ENCODE data around the gene NPC1. TPM values are rescaled to one million over a fixed set of nuclear protein-coding genes. Genes with fewer than 3 reads are reported as not detected.
A peak's percentile ranks its signal among the peaks of the same experiment; 100 is the strongest.

NPC1 gene
- total RNA-seq (2012; rRNA removed): 38.0 and 72.2 TPM in 2 replicates

DNA sequence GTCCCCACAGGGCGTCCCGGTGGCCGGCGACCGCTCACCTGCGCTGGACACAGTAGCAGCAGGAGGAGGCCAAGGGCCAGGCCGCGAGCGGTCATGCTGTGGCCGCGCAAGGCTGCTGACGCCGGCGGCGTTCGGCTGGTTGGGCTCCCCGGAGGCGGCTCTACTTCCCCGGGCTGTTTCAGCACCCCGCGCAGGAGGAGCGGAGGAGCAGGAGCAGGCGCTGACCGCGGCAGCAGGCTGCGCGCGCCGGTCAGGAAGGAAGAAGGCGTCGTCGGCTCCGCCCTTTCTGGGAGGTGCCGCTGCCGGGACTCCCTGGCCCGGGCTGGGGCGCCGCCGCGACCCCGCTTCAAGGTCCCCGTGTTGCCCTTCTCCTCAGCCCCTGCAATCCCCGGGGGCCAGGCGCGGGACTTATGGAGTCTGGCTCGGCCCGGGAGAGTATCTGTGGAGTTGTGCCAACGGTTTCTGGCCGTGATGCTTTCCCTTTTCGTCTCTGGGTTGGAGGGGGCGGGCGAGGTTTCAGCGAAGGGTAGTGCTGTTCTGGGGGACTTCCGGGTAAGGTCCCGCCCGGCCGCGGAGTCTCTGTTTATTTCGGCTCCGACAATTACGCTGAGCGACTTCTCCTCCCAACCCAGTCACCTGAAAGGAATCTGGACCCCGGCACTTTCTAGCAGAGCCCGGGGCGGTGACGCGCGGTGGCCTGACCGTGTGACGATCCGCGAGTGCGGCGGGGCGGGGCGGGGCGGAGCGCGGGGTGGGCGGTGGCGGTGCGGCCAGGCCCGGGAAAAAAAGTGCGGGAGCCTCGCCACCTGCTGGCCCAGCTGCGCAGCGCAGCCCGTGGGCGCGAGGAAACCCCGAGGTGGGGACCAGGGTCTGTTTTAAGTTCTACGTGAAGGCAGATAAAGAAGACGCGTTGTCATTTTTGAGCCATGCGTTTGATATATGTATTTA, at the start of gene NPC1:
Gene NPC1 (minus strand): TSS at position 258 of the 948 bp plus-strand sequence. CDS start 163 bp downstream, at position 95.
- H3K36me3 ChIP-seq (ENCODE audit: insufficient read depth, low read length): no peaks in the 10 kb centered on the region
- peak within 1 kb of the TSS; percentile 97 for H3K4me2 ChIP-seq (ENCODE audit: low read length)
- H3K27me3 ChIP-seq (ENCODE audit: control insufficient read depth, insufficient read depth, low read length): no peaks in the 10 kb centered on the region
- H3K4me3 ChIP-seq (ENCODE audit: low read length): peak within 1 kb of the TSS; percentile 94
- peaks cover 38% of the 10 kb centered on the region for H3K4me1 ChIP-seq (ENCODE audit: control insufficient read depth, insufficient read depth, low read length)
- peak within 1 kb of the TSS; percentile 99 for H3K9ac ChIP-seq (ENCODE audit: low read depth, low read length)
- no peaks in the 10 kb centered on the region for H3K9me3 ChIP-seq (replicated peaks; ENCODE audit: low read length)

DNA sequence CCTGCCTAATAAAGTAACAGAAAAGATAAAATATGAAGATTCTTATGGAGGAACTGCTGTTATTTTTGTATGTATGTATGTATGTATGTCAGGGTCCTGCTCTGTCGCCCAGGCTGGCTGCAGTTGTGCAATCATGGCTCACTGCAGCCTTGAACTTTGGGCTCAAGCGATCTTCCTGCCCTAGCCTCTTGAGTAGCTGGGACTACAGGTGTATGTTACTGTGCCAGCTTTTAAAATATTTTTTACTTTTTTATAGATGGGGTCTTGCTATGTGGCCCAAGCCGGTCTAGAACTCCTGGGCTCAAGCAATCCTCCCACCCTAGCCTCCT, 49.7 kb upstream of the NPC1 start:
- Histone ChIP-seq H3K9me3 (replicated peaks; ENCODE audit: low read length) (no peaks in the 10 kb centered on the region), H3K4me2 (ENCODE audit: low read length) (no peak overlapping the region), H3K27me3 (ENCODE audit: control insufficient read depth, insufficient read depth, low read length) (peaks cover 6% of the 10 kb centered on the region), H3K4me1 (ENCODE audit: control insufficient read depth, insufficient read depth, low read length) (peaks cover 11% of the 10 kb centered on the region), H3K4me3 (ENCODE audit: low read length) (no peak overlapping the region), H3K9ac (ENCODE audit: low read depth, low read length) (no peak overlapping the region), H3K36me3 (ENCODE audit: insufficient read depth, low read length) (no peaks in the 10 kb centered on the region)

DNA sequence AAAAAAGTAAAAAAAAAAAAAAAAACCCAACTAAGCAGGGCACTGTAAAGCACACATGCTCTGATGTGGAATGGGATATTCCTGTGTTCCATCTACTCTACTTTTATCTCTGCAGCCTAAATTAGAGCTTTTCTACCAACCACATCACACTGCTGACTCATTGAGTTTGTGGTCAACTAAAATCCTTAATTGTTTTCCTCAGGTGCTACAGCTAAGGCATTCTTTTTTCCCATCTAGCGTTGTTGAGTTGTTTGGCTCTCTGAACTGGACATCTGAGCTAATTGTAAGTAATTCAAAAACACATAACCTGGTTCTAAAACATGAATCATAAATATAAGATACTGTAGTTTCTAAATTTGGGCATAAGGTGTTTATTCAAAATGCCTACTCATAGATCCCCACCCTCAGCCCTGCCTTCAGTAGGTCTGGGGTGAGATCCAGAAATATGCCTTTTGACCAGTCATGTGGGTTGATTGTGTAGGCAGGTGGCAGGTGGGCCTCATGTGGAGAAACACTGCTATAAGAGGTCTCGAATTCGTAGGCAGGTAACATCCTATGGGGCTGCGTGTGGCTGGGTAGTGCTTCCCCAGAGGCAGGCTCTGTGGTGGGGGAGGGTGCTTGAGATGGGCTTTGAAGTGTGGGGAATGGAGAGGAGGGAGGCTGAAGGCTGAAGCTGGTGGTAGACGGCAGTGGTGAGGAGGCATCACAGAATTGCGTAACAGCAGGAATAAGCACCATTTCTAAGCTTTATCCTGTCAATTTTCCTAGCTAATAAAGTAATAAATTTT, 49.2 kb upstream of the NPC1 start:
- H3K4me1 ChIP-seq (ENCODE audit: control insufficient read depth, insufficient read depth, low read length): peaks cover 11% of the 10 kb centered on the region
- H3K27me3 ChIP-seq (ENCODE audit: control insufficient read depth, insufficient read depth, low read length): peaks cover 6% of the 10 kb centered on the region
- no peak overlapping the region for H3K4me2 ChIP-seq (ENCODE audit: low read length)

DNA sequence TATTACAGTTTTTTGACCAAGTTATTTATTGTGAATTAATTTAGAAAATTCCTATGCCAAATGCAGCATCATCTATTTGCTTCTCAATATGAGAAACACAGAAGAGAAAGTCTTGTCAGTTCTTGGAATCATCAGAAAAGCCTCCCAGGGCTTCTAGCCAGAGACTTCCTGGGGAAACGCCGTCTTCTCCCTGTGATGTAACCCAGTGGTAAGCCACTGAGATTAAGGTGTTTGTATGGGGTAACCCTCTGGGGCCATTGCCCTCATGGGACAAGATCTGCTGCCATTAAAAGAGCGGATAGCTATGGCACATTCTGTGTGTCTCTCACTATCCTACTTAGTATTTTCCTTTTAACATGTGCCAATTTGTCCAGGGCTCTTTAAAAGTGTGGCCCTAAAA, 48.4 kb upstream of the NPC1 start:
- H3K9ac ChIP-seq (ENCODE audit: low read depth, low read length): no peak overlapping the region
- H3K4me2 ChIP-seq (ENCODE audit: low read length): no peak overlapping the region
- H3K4me3 ChIP-seq (ENCODE audit: low read length): no peak overlapping the region
- H3K4me1 ChIP-seq (ENCODE audit: control insufficient read depth, insufficient read depth, low read length): peaks cover 11% of the 10 kb centered on the region
- no peaks in the 10 kb centered on the region for H3K9me3 ChIP-seq (replicated peaks; ENCODE audit: low read length)
- H3K27me3 ChIP-seq (ENCODE audit: control insufficient read depth, insufficient read depth, low read length): peaks cover 6% of the 10 kb centered on the region
- no peaks in the 10 kb centered on the region for H3K36me3 ChIP-seq (ENCODE audit: insufficient read depth, low read length)

More for the DNA sequence above, 49.2 kb upstream of the NPC1 start:
- Histone ChIP-seq H3K4me3 (ENCODE audit: low read length) (no peak overlapping the region), H3K9ac (ENCODE audit: low read depth, low read length) (no peak overlapping the region), H3K36me3 (ENCODE audit: insufficient read depth, low read length) (no peaks in the 10 kb centered on the region), H3K9me3 (replicated peaks; ENCODE audit: low read length) (no peaks in the 10 kb centered on the region)

DNA sequence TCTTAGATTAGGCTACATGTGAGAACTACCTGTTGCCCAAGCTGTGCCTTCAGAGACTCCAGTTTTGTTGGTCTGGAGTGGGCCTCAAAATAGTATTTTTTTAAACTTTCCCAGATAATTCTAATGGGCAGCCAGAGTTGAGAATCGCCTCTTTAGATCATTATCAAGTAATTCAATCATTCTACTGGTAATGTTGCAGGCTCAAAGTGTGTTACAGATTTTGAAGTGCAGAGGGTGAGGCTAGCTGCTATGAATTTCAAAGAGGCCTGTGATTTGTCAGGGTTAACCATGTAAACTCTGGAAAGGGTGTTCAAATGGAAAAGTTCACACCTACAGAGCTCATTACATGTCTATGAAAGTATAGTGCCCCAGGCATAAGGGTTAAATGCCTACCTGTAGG, 46.3 kb upstream of the NPC1 start:
- peaks cover 6% of the 10 kb centered on the region for H3K27me3 ChIP-seq (ENCODE audit: control insufficient read depth, insufficient read depth, low read length)
- H3K4me1 ChIP-seq (ENCODE audit: control insufficient read depth, insufficient read depth, low read length): peaks cover 16% of the 10 kb centered on the region
- no peak overlapping the region for H3K4me3 ChIP-seq (ENCODE audit: low read length)
- H3K4me2 ChIP-seq (ENCODE audit: low read length): no peak overlapping the region
- H3K9me3 ChIP-seq (replicated peaks; ENCODE audit: low read length): no peaks in the 10 kb centered on the region
- H3K36me3 ChIP-seq (ENCODE audit: insufficient read depth, low read length): no peaks in the 10 kb centered on the region
- H3K9ac ChIP-seq (ENCODE audit: low read depth, low read length): no peak overlapping the region

DNA sequence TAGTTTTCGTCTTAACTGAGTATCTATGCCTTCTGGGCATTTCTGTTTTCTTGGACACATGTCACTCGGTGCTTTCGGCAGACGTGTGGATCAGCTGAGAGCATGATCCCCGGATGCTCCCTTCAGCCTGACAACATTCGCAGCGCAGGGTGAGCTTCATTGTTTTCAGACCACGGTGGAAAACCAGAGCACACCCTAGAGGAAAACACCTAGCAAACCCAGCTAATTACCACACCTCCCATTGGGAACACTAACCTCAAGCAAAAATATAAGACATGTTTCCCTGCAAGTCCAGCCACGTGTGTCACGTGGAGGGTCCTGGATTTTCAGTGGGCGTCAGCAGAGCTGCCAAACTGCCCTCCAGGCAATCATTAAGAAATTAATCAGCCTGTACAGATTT, 45.4 kb upstream of the NPC1 start:
- H3K4me3 ChIP-seq (ENCODE audit: low read length): no peak overlapping the region
- H3K9me3 ChIP-seq (replicated peaks; ENCODE audit: low read length): no peaks in the 10 kb centered on the region
- H3K27me3 ChIP-seq (ENCODE audit: control insufficient read depth, insufficient read depth, low read length): peaks cover 6% of the 10 kb centered on the region
- peaks cover 23% of the 10 kb centered on the region for H3K4me1 ChIP-seq (ENCODE audit: control insufficient read depth, insufficient read depth, low read length)
- no peak overlapping the region for H3K9ac ChIP-seq (ENCODE audit: low read depth, low read length)
- peak overlapping the region; percentile 38 for H3K4me2 ChIP-seq (ENCODE audit: low read length)
- H3K36me3 ChIP-seq (ENCODE audit: insufficient read depth, low read length): no peaks in the 10 kb centered on the region

DNA sequence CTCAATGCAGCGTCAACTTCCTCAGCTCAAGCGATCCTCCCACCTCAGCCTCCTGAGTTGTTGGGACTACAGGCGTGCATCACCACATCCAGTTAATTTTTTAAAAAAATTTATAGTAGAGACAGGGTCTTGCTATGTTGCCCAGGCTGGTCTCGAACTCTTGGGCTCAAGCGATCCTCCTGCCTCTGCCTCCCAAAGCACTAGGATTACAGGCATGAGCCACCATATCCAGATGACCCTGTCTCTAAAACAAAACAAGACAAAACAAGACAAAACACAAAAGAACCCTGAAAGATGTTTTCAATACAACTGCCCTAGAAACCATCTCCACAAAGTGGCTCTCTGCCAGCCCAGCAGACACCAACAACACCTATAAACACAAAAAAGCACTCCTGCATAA, 45.0 kb upstream of the NPC1 start:
- peak overlapping the region; percentile 38 for H3K4me2 ChIP-seq (ENCODE audit: low read length)
- H3K4me3 ChIP-seq (ENCODE audit: low read length): no peak overlapping the region
- no peaks in the 10 kb centered on the region for H3K36me3 ChIP-seq (ENCODE audit: insufficient read depth, low read length)
- peaks cover 6% of the 10 kb centered on the region for H3K27me3 ChIP-seq (ENCODE audit: control insufficient read depth, insufficient read depth, low read length)
- H3K9me3 ChIP-seq (replicated peaks; ENCODE audit: low read length): no peaks in the 10 kb centered on the region
- H3K9ac ChIP-seq (ENCODE audit: low read depth, low read length): no peak overlapping the region
- peaks cover 26% of the 10 kb centered on the region for H3K4me1 ChIP-seq (ENCODE audit: control insufficient read depth, insufficient read depth, low read length)

DNA sequence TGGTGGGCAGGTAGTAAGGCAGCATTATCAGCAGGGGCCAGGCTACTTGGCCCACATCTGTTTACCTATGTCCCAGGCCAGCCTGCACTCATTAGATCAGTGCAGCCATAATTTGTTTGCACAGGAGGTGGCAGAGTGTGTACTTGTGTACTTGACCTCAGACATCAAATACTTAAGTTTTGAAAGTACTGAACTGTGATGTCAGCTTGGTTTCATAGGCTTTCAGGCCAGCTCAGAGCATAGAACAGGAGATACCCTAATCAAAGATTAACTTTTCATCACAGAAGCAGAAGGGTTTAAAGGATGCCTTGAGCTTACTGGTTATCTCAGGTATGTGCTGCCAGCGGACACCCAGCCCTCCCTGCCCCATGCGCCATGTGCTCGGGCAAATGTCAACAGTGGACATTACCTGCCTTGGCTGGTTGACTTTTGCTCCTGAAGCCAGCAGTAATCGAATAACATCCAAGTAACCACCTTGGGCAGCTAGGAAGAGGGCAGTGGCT, 43.2 kb upstream of the NPC1 start:
- no peak overlapping the region for H3K9ac ChIP-seq (ENCODE audit: low read depth, low read length)
- no peak overlapping the region for H3K4me3 ChIP-seq (ENCODE audit: low read length)
- peaks cover 36% of the 10 kb centered on the region for H3K4me1 ChIP-seq (ENCODE audit: control insufficient read depth, insufficient read depth, low read length)
- H3K4me2 ChIP-seq (ENCODE audit: low read length): no peak overlapping the region
- no peaks in the 10 kb centered on the region for H3K36me3 ChIP-seq (ENCODE audit: insufficient read depth, low read length)
- H3K9me3 ChIP-seq (replicated peaks; ENCODE audit: low read length): no peaks in the 10 kb centered on the region
- peaks cover 6% of the 10 kb centered on the region for H3K27me3 ChIP-seq (ENCODE audit: control insufficient read depth, insufficient read depth, low read length)

DNA sequence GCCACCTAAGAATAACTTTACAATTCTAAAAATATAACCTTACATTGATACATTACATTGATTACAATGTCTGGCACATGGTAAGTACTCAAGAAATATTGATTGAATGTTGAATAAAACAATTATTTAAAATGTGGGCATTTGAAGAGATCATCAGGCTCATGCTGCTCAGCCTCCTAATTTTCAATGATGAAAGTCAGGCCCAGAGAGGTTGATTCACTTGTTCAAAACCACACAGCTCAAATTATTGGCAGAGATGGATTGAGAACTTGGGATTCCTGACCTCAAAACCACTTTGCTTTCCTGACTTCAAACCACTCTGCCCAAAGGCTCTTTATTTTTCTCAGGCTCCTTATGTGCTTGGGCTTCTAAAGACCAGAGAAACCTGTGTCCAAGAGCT, 41.7 kb upstream of the NPC1 start:
- Histone ChIP-seq H3K4me2 (ENCODE audit: low read length) (peak overlapping the region; percentile 61), H3K9me3 (replicated peaks; ENCODE audit: low read length) (no peaks in the 10 kb centered on the region), H3K27me3 (ENCODE audit: control insufficient read depth, insufficient read depth, low read length) (peaks cover 6% of the 10 kb centered on the region), H3K36me3 (ENCODE audit: insufficient read depth, low read length) (no peaks in the 10 kb centered on the region), H3K9ac (ENCODE audit: low read depth, low read length) (peak overlapping the region; percentile 4), H3K4me3 (ENCODE audit: low read length) (no peak overlapping the region), H3K4me1 (ENCODE audit: control insufficient read depth, insufficient read depth, low read length) (peaks cover 36% of the 10 kb centered on the region)

DNA sequence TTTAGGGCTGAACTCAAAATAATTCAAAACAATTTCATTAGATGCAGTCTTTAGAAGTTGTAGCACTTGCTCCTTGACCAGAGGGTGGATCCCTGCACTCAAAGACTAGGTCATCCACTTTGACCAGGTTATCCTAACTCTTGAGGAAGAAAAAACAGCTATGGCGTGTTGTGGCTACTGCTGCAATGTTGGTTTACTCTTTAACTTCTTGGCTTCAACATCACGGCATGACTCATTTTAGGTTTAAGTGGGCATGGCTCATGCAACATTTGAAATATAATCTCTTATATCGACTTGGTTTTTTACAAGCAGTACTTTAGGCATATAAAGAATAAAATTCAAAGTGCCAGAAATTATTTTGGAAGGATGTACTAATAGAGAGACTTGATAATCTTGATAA, 41.0 kb upstream of the NPC1 start:
- Histone ChIP-seq H3K4me3 (ENCODE audit: low read length) (no peak overlapping the region), H3K27me3 (ENCODE audit: control insufficient read depth, insufficient read depth, low read length) (peaks cover 6% of the 10 kb centered on the region), H3K4me2 (ENCODE audit: low read length) (peak overlapping the region; percentile 63), H3K4me1 (ENCODE audit: control insufficient read depth, insufficient read depth, low read length) (peaks cover 36% of the 10 kb centered on the region), H3K36me3 (ENCODE audit: insufficient read depth, low read length) (no peaks in the 10 kb centered on the region), H3K9me3 (replicated peaks; ENCODE audit: low read length) (no peaks in the 10 kb centered on the region), H3K9ac (ENCODE audit: low read depth, low read length) (peak overlapping the region; percentile 12)

DNA sequence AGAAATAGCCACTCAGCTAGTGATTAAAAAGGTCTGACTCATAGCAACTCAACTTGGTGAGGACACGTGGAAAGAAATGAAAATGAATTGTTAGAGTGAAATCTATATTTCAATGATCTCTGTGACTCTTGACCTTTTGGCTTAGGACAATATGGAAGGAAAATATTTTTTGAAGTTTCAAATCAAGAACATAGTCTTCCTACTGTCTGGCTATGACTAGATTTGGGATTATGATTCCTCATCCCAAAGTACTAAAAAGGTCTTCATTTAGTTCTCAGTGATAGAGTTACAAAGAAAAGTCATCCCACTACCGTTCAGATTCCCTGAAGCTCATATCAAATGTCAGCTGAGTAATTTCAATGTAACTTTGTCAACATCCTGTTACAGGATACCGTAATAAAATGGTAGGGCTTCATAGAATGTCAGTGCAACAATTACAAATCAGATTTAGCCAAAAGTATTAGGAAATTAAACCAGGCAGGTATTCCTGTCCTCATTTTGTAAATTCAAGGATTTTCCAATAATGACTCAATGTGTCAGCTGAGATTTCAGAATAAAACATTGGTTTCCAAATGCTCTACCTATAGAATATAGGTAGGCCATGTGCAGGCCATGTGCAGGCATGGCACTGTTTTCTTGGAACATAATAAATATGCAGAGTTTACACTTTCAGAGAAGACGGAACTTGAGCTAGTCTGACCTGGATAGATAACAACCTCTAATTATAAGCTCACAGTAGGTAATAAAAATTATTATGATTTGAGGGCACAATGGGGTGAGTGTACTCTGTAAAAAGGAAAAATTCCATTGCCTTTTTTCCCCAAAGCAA, 40.4 kb upstream of the NPC1 start:
- Histone ChIP-seq H3K4me2 (ENCODE audit: low read length) (peak overlapping the region; percentile 64), H3K9ac (ENCODE audit: low read depth, low read length) (peak overlapping the region; percentile 24), H3K36me3 (ENCODE audit: insufficient read depth, low read length) (no peaks in the 10 kb centered on the region), H3K9me3 (replicated peaks; ENCODE audit: low read length) (no peaks in the 10 kb centered on the region), H3K27me3 (ENCODE audit: control insufficient read depth, insufficient read depth, low read length) (peaks cover 7% of the 10 kb centered on the region), H3K4me1 (ENCODE audit: control insufficient read depth, insufficient read depth, low read length) (peaks cover 33% of the 10 kb centered on the region), H3K4me3 (ENCODE audit: low read length) (peak overlapping the region; percentile 18)

Measured in skeletal muscle satellite cell (primary cell).